ENCODE measurements around the gene ARHGEF10L.

The ARHGEF10L gene

GRCh38 chr1:17562375-17562774 lies 22.9 kb downstream of the ARHGEF10L start:
- no peak for TF ChIP-seq EZH2phosphoT487 (IDR thresholded peaks at IDR 0.05; ENCODE audit: borderline replicate concordance, low read length)
- no peak for TF ChIP-seq CTCF (IDR thresholded peaks at IDR 0.05; ENCODE audit: low read depth, low read length, poor library complexity, severe bottlenecking)
- Histone ChIP-seq H3K36me3 (ENCODE audit: control insufficient read depth, low read length) (no peaks in the 10 kb centered on the region), H3K9me3 (ENCODE audit: control insufficient read depth, insufficient read depth, low read length) (no peaks in the 10 kb centered on the region), H3K27me3 (ENCODE audit: control insufficient read depth, low read length) (no peaks in the 10 kb centered on the region), H3K79me2 (ENCODE audit: control insufficient read depth, low read length) (no peaks in the 10 kb centered on the region), H4K20me1 (ENCODE audit: control insufficient read depth, insufficient read depth, low read depth, low read length) (no peaks in the 10 kb centered on the region), H3K4me2 (ENCODE audit: low read length) (no peak overlapping the region), H3K9me2 (replicated peaks; ENCODE audit: control insufficient read depth, low read length) (no peaks in the 10 kb centered on the region), H3K27ac (ENCODE audit: low read depth, low read length) (no peak overlapping the region), H3F3A (ENCODE audit: control insufficient read depth, insufficient read depth) (no peaks in the 10 kb centered on the region), H3K4me1 (ENCODE audit: control insufficient read depth, low read length) (no peaks in the 10 kb centered on the region), H3K4me3 (ENCODE audit: low read length) (no peak overlapping the region)

GRCh38 chr1:17563494-17564281 lies 24.2 kb downstream of the ARHGEF10L start:
- Histone ChIP-seq H3K9me3 (ENCODE audit: control insufficient read depth, insufficient read depth, low read length) (no peaks in the 10 kb centered on the region), H3K27me3 (ENCODE audit: control insufficient read depth, low read length) (no peaks in the 10 kb centered on the region), H4K20me1 (ENCODE audit: control insufficient read depth, insufficient read depth, low read depth, low read length) (no peaks in the 10 kb centered on the region), H3K4me1 (ENCODE audit: control insufficient read depth, low read length) (no peaks in the 10 kb centered on the region), H3K9me2 (replicated peaks; ENCODE audit: control insufficient read depth, low read length) (no peaks in the 10 kb centered on the region), H3F3A (ENCODE audit: control insufficient read depth, insufficient read depth) (no peaks in the 10 kb centered on the region), H3K4me3 (ENCODE audit: low read length) (no peak overlapping the region), H3K79me2 (ENCODE audit: control insufficient read depth, low read length) (no peaks in the 10 kb centered on the region), H3K4me2 (ENCODE audit: low read length) (no peak overlapping the region), H3K27ac (ENCODE audit: low read depth, low read length) (no peak overlapping the region), H3K36me3 (ENCODE audit: control insufficient read depth, low read length) (no peaks in the 10 kb centered on the region)
- no peak for TF ChIP-seq CTCF (IDR thresholded peaks at IDR 0.05; ENCODE audit: low read depth, low read length, poor library complexity, severe bottlenecking)
- no peak for TF ChIP-seq EZH2phosphoT487 (IDR thresholded peaks at IDR 0.05; ENCODE audit: borderline replicate concordance, low read length)

- no peak for TF ChIP-seq CTCF (IDR thresholded peaks at IDR 0.05; ENCODE audit: low read depth, low read length, poor library complexity, severe bottlenecking)
- no peak for TF ChIP-seq EZH2phosphoT487 (IDR thresholded peaks at IDR 0.05; ENCODE audit: borderline replicate concordance, low read length)
- H3K9me3 ChIP-seq (ENCODE audit: control insufficient read depth, insufficient read depth, low read length), result no peaks in the 10 kb centered on the region
- H3K4me2 ChIP-seq (ENCODE audit: low read length), result no peak overlapping the region
- no peak overlapping the region for H3K27ac ChIP-seq (ENCODE audit: low read depth, low read length)
- H3K36me3 ChIP-seq (ENCODE audit: control insufficient read depth, low read length), result no peaks in the 10 kb centered on the region
- no peaks in the 10 kb centered on the region for H3K79me2 ChIP-seq (ENCODE audit: control insufficient read depth, low read length)
- H3K27me3 ChIP-seq (ENCODE audit: control insufficient read depth, low read length), result peaks cover 3% of the 10 kb centered on the region; the same call in 1 of the 2 replicates
- H3K4me3 ChIP-seq (ENCODE audit: low read length), result no peak overlapping the region
- H3K9me2 ChIP-seq (replicated peaks; ENCODE audit: control insufficient read depth, low read length), result no peaks in the 10 kb centered on the region
- H3F3A ChIP-seq (ENCODE audit: control insufficient read depth, insufficient read depth), result no peaks in the 10 kb centered on the region
- no peaks in the 10 kb centered on the region for H3K4me1 ChIP-seq (ENCODE audit: control insufficient read depth, low read length)
- H4K20me1 ChIP-seq (ENCODE audit: control insufficient read depth, insufficient read depth, low read depth, low read length), result no peaks in the 10 kb centered on the region
These were observed 25.2 kb downstream of the ARHGEF10L start for GRCh38 chr1:17564458-17565393.

Measured in DOHH2 (cell line).